Neuronal stem cell (in vitro differentiated cells): ENCODE measurements around the gene PICALM.
"Not testable (repeated sequence)": the region's sequence is repeated elsewhere in the genome, so short reads cannot be mapped to it uniquely, and the experiment has no call there.

ENCODE experiments used
- DNase-seq: peaks from one replicate; pipeline ENCODE4 v3.0.0-alpha.2; 2013; ENCODE audit warnings: low spot score
- H2AFZ ChIP-seq: one replicate; pipeline ENCODE4 v1.6.1; 2013; ENCODE audit warnings: mild to moderate bottlenecking, low read length, inconsistent platforms
- H2AK5ac ChIP-seq: 2 replicates; pipeline ENCODE4 v1.6.1; 2013; ENCODE audit warnings: low read depth, mild to moderate bottlenecking, inconsistent platforms, low read length, moderate library complexity, mixed read lengths
- H2BK120ac ChIP-seq: 2 replicates; pipeline ENCODE4 v1.6.1; 2013; ENCODE audit warnings: low read depth, mild to moderate bottlenecking, inconsistent platforms, low read length, moderate library complexity, mixed read lengths
- H2BK12ac ChIP-seq: one replicate; pipeline ENCODE4 v1.6.1; 2013; ENCODE audit warnings: low read length, inconsistent platforms
- H2BK15ac ChIP-seq: 2 replicates; pipeline ENCODE4 v1.6.1; 2013; ENCODE audit warnings: mild to moderate bottlenecking, low read length, inconsistent platforms, mixed read lengths
- H2BK5ac ChIP-seq: one replicate; pipeline ENCODE4 v1.6.1; 2013; ENCODE audit warnings: inconsistent platforms, mild to moderate bottlenecking, low read length, moderate library complexity
- H3K14ac ChIP-seq: one replicate; pipeline ENCODE4 v1.6.1; 2013; ENCODE audit warnings: low read length, inconsistent platforms
- H3K18ac ChIP-seq: 2 replicates; pipeline ENCODE4 v1.6.1; 2013; ENCODE audit warnings: low read length, inconsistent platforms
- H3K23ac ChIP-seq: 2 replicates; pipeline ENCODE4 v1.6.1; 2013; ENCODE audit warnings: low read depth, mild to moderate bottlenecking, mixed read lengths, low read length, inconsistent platforms; ENCODE audit not compliant: poor library complexity
- H3K27ac ChIP-seq: replicated peaks from 3 replicates; pipeline ENCODE4 v1.5.1; 2013; ENCODE audit warnings: low read length, inconsistent platforms
- H3K27me3 ChIP-seq, 3 experiments: 2 replicates each; pipeline ENCODE4 v1.6.1; 2013; ENCODE audit warnings: low read length in 3 of 3, mild to moderate bottlenecking in 2 of 3, inconsistent platforms in 1 of 3, low read depth in 1 of 3, mixed read lengths in 1 of 3, moderate library complexity in 1 of 3; ENCODE audit not compliant: control insufficient read depth in 3 of 3, insufficient read depth in 3 of 3
- H3K36me3 ChIP-seq, 2 donors: replicated peaks in 1 of 2; 2 replicates each; pipeline ENCODE4 v1.6.1; 2013; ENCODE audit warnings: low read length in 2 of 2; ENCODE audit not compliant: control insufficient read depth in 2 of 2, insufficient read depth in 2 of 2
- H3K4ac ChIP-seq: 2 replicates; pipeline ENCODE4 v1.6.1; 2013; ENCODE audit warnings: inconsistent platforms, mild to moderate bottlenecking, low read length, moderate library complexity
- H3K4me1 ChIP-seq, 2 donors: 1 replicate in 1 of 2; 2 replicates in 1 of 2; pipeline ENCODE4 v1.6.1; 2013; ENCODE audit warnings: low read length in 2 of 2, low read depth in 1 of 2; ENCODE audit not compliant: control insufficient read depth in 2 of 2, insufficient read depth in 1 of 2
- H3K4me2 ChIP-seq: one replicate; pipeline ENCODE4 v1.6.1; 2013; ENCODE audit warnings: mild to moderate bottlenecking, low read length, inconsistent platforms; ENCODE audit not compliant: insufficient read depth, poor library complexity, severe bottlenecking
- H3K4me3 ChIP-seq, 2 donors: 2 replicates each; pipeline ENCODE4 v1.5.1; 2013; ENCODE audit warnings: low read length in 2 of 2, mild to moderate bottlenecking in 2 of 2, inconsistent platforms in 1 of 2, moderate library complexity in 1 of 2
- H3K79me1 ChIP-seq: one replicate; pipeline ENCODE4 v1.6.1; 2013; ENCODE audit warnings: low read depth, mild to moderate bottlenecking, inconsistent platforms, low read length, moderate library complexity
- H3K9ac ChIP-seq: one replicate; pipeline ENCODE4 v1.6.1; 2013; ENCODE audit warnings: mild to moderate bottlenecking, low read depth, low read length, inconsistent platforms; ENCODE audit not compliant: poor library complexity
- H3K9me3 ChIP-seq, 2 donors: replicated peaks in 1 of 2; 2 replicates each; pipeline versions ENCODE3 to v1.6.1; 2013; ENCODE audit warnings: low read length in 2 of 2, mild to moderate bottlenecking in 2 of 2, inconsistent platforms in 1 of 2, low read depth in 1 of 2, mixed read lengths in 1 of 2, moderate library complexity in 1 of 2; ENCODE audit not compliant: control insufficient read depth in 2 of 2, insufficient read depth in 1 of 2
- H4K8ac ChIP-seq: one replicate; pipeline ENCODE4 v1.6.1; 2013; ENCODE audit warnings: low read depth, mild to moderate bottlenecking, inconsistent platforms, low read length, moderate library complexity
- H4K91ac ChIP-seq: one replicate; pipeline ENCODE4 v1.6.1; 2013; ENCODE audit warnings: low read length, low read depth, mild to moderate bottlenecking, inconsistent platforms; ENCODE audit not compliant: poor library complexity
- WGBS, 2 donors: extraction: QIAGEN DNeasy Blood & Tissue Kit; methylation state at CpG; one replicate each; pipeline ENCODE4 v1.1.7; 2013; ENCODE audit warnings: missing lambda C conversion rate in 2 of 2, mixed read lengths in 1 of 2; ENCODE audit not compliant: insufficient read length in 2 of 2, insufficient replicate concordance in 1 of 2; ENCODE audit errors: extremely low coverage in 2 of 2; 5-methylcytosine and 5-hydroxymethylcytosine counted together

Gene PICALM

DNA sequence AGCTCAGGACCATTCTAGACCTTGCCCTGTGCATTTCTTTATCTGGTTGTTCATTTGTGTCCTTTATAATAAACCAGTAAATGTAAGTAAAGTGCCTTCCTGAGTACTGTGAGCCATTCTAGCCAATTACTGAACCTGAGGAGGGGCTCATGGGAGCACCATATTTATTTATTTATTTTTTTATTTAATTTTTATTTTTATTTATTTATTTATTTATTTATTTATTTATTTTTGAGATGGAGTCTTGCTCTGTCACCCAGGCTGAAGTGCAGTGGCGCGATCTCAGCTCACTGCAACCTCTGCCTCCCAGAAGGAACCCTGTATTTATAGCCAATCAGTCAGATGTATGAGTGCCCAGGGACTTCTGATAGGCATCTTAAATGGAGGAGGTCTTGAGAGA lies 18.8 kb upstream of the PICALM start:
- not testable (repeated sequence) for H4K8ac ChIP-seq, H3K36me3 ChIP-seq, H2BK15ac ChIP-seq, H2BK5ac ChIP-seq, H3K4me2 ChIP-seq, H3K27me3 ChIP-seq, H3K9ac ChIP-seq, H2AK5ac ChIP-seq, DNase-seq, H3K79me1 ChIP-seq, H3K23ac ChIP-seq, H3K27ac ChIP-seq, H3K14ac ChIP-seq, H3K9me3 ChIP-seq, H2AFZ ChIP-seq, H2BK120ac ChIP-seq, H3K18ac ChIP-seq, H2BK12ac ChIP-seq, H3K4ac ChIP-seq, H3K4me3 ChIP-seq, H4K91ac ChIP-seq, H3K4me1 ChIP-seq
- WGBS, 2 donors, result no CpG with 5 or more reads among the region's 2 CpGs

DNA sequence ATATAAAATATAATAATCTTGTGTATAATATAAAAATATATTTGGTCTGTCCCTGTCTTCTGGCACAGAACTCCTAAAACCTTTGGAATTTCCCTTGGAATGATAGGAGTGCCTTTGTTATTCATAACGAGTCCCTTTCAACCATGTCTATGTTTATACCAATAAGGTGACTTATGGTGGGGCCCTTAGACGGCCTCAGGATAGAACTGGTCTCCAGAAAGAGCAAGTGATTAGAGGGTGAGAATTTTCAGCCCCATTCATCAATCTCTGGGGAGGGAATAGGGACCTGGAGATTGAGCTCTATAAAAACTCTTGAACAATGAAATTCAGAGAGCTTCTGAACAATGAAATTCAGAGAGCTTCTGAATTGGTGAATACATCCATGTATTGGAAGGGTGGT lies 18.4 kb upstream of the PICALM start:
- H2AFZ ChIP-seq, result no peak overlapping the region
- no CpG with 5 or more reads among the region's 2 CpGs for WGBS, 2 donors
- H3K27ac ChIP-seq, result no peak overlapping the region
- no peak overlapping the region for H3K14ac ChIP-seq
- H3K18ac ChIP-seq, result no peak overlapping the region
- H4K91ac ChIP-seq, result no peak overlapping the region
- DNase-seq, result no peak
- H2BK5ac ChIP-seq, result no peak overlapping the region
- no peak overlapping the region for H3K4me3 ChIP-seq
- no peak overlapping the region for H3K23ac ChIP-seq
- no peak overlapping the region for H2BK15ac ChIP-seq
- H2BK120ac ChIP-seq, result no peak overlapping the region
- no peak overlapping the region for H2AK5ac ChIP-seq
- no peak overlapping the region for H4K8ac ChIP-seq
- no peaks in the 10 kb centered on the region for H3K27me3 ChIP-seq
- no peak overlapping the region for H3K4me2 ChIP-seq
- no peaks in the 10 kb centered on the region for H3K36me3 ChIP-seq
- no peaks in the 10 kb centered on the region for H3K9me3 ChIP-seq
- H3K4ac ChIP-seq, result no peak overlapping the region
- H2BK12ac ChIP-seq, result no peak overlapping the region
- H3K4me1 ChIP-seq, result no peaks in the 10 kb centered on the region
- H3K79me1 ChIP-seq, result no peaks in the 10 kb centered on the region
- H3K9ac ChIP-seq, result no peak overlapping the region

DNA sequence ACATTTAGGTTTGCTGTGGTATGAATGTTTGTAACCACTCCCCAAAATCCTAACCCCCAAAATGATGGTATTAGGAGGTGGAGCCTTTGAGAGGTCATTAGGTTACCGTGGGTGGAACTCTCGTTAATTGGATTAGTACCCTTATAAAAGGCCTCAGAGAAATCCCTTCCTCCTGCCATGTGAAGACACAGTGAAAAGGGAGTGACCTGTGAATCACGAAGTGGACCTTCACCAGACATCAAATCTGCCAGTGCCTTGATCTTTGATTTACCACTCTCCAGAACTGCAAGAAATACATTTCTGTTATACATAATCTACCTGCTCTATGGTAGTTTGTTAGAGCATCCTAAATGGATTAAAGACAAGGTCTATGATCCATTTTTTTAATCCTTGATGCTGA lies 12.6 kb upstream of the PICALM start:
- H2AFZ ChIP-seq, result no peak overlapping the region
- no peak overlapping the region for H3K23ac ChIP-seq
- no peak overlapping the region for H2BK5ac ChIP-seq
- H3K4me1 ChIP-seq, result no peaks in the 10 kb centered on the region
- no peak overlapping the region for H2AK5ac ChIP-seq
- H3K27ac ChIP-seq, result no peak overlapping the region
- no peak overlapping the region for H3K4me3 ChIP-seq
- peaks cover 0 to 2% of the 10 kb centered on the region in 2 donors for H3K9me3 ChIP-seq
- DNase-seq, result no peak
- no peak overlapping the region for H2BK12ac ChIP-seq
- H3K4ac ChIP-seq, result no peak overlapping the region
- H3K79me1 ChIP-seq, result no peaks in the 10 kb centered on the region
- H3K27me3 ChIP-seq, result no peaks in the 10 kb centered on the region
- H4K8ac ChIP-seq, result no peak overlapping the region
- H3K9ac ChIP-seq, result no peak overlapping the region
- H3K14ac ChIP-seq, result no peak overlapping the region
- H3K4me2 ChIP-seq, result no peak overlapping the region
- no peak overlapping the region for H3K18ac ChIP-seq
- H3K36me3 ChIP-seq, result no peaks in the 10 kb centered on the region
- WGBS, 2 donors, result no CpG with 5 or more reads among the region's 3 CpGs
- no peak overlapping the region for H2BK15ac ChIP-seq
- no peak overlapping the region for H2BK120ac ChIP-seq
- no peak overlapping the region for H4K91ac ChIP-seq

DNA sequence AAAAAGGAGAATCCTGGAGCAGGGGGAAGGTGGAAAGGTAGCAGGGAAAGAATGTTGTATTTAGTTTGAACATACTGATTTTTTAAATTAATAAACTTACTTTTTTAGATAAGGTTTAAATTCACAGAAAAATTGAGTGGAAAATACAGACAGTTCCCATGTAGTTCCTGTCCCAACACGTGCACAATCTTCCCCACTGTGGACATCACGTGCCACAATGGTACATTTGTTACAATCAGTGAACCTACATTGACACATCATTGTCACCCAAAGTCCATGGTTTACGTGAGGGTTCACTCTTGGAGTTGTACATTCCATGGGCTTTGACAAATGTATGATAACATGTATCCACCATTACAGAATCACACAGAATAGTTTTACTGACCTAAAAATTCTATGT lies 10.5 kb upstream of the PICALM start:
- Histone ChIP-seq H3K4me2 (no peak overlapping the region), H2AK5ac (no peak overlapping the region), H4K8ac (no peak overlapping the region), H3K9ac (peak overlapping the region; percentile 30), H3K79me1 (no peaks in the 10 kb centered on the region), H2AFZ (no peak overlapping the region), H3K4me1 (no peaks in the 10 kb centered on the region), H3K27ac (no peak overlapping the region), H4K91ac (no peak overlapping the region), H3K4ac (no peak overlapping the region), H3K9me3 (peaks cover 0 to 2% of the 10 kb centered on the region in 2 donors), H2BK5ac (no peak overlapping the region), H3K23ac (no peak overlapping the region), H3K36me3 (no peaks in the 10 kb centered on the region), H2BK15ac (no peak overlapping the region), H3K27me3 (no peaks in the 10 kb centered on the region), H3K18ac (no peak overlapping the region), H3K4me3 (no peak overlapping the region), H3K14ac (no peak overlapping the region), H2BK12ac (no peak overlapping the region), H2BK120ac (no peak overlapping the region)
- no CpG with 5 or more reads among the region's 3 CpGs for WGBS, 2 donors
- DNase-seq, result no peak
